ENCODE results near the gene FRK. TPM values are rescaled to one million over a fixed set of nuclear protein-coding genes. Genes with fewer than 3 reads are reported as not detected.
A peak's percentile ranks its signal among the peaks of the same experiment; 100 is the strongest.

The FRK gene
- total RNA-seq, 2 donors from 2014 or later: 2.7 to 6.3 TPM

DNA sequence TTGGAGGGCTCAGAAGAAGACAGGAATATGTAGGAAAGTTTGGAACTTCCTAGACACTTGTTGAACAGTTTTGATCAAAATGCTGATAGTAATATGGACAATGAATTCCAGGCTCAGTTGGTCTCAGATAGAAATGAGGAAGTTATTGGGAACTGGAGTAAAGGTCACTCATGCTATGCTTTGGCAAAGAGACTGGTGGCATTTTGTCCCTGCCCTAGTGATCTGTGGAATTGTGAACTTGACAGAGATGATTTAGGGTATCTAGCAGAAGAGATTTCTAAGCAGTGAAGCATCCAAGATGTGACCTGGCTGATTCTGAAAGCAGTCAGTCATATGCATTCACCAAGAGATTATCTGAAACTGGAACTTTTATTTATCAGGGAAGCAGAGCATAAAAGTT, 45.1 kb downstream of the FRK start:
- Histone ChIP-seq H3K27me3 (no peaks in the 10 kb centered on the region), H3K9me3 (no peaks in the 10 kb centered on the region), H3K27ac (no peak overlapping the region), H3K4me1 (peaks cover 0 to 54% of the 10 kb centered on the region in 2 donors), H3K4me3 (no peak overlapping the region), H3K36me3 (no peaks in the 10 kb centered on the region)
- TF ChIP-seq, protein P1, sequence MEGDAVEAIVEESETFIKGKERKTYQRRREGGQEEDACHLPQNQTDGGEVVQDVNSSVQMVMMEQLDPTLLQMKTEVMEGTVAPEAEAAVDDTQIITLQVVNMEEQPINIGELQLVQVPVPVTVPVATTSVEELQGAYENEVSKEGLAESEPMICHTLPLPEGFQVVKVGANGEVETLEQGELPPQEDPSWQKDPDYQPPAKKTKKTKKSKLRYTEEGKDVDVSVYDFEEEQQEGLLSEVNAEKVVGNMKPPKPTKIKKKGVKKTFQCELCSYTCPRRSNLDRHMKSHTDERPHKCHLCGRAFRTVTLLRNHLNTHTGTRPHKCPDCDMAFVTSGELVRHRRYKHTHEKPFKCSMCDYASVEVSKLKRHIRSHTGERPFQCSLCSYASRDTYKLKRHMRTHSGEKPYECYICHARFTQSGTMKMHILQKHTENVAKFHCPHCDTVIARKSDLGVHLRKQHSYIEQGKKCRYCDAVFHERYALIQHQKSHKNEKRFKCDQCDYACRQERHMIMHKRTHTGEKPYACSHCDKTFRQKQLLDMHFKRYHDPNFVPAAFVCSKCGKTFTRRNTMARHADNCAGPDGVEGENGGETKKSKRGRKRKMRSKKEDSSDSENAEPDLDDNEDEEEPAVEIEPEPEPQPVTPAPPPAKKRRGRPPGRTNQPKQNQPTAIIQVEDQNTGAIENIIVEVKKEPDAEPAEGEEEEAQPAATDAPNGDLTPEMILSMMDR (IDR thresholded peaks at IDR 0.05): no peak
- DNase-seq (ENCODE audit: low spot score): no peak

DNA sequence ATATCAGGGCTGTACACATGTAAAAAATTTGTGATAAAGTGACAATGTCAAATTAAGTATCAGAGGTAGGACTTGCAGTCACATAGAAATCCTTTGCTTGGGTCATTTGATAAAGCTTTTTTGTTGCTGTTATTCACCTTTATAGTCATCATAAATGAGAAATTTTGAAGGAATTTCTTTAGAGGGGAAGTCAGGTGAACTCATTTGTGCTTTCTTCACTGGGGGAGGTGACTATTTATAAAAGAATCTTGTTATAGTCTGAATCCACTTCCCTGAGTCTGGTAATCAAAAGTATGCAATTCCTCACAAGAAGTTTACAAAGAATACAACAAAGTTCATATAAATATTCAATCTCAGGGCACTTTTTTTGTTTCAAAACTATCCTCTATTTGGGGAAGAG, 47.7 kb downstream of the FRK start:
- Histone ChIP-seq H3K4me3 (no peak overlapping the region), H3K36me3 (no peaks in the 10 kb centered on the region), H3K27ac (no peak overlapping the region), H3K4me1 (peaks cover 0 to 57% of the 10 kb centered on the region in 2 donors), H3K27me3 (no peaks in the 10 kb centered on the region), H3K9me3 (no peaks in the 10 kb centered on the region)
- TF ChIP-seq, protein P1 (IDR thresholded peaks at IDR 0.05): no peak
- DNase-seq (ENCODE audit: low spot score): no peak

DNA sequence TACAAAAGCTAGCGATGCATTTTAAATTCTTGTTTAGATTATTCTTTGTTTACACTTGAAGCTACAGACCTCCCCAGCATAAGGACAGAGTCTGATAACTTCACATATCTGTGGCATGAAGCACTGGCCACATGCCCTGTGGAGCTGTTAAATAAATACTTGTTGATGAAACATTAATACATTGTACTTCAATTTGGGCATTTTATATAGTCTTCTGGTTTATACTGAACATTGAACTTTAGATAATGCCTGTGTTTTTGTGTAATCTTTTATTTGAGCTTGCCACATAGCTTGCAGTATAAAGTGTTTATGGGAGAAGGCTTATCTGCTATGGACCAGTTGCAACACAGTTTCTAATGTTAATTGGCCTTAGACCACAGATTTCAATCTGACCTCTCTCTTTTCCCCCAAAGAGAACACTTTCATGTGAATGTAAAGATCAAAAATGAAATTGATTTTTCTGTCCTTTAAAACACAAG, 48.2 kb downstream of the FRK start:
- Histone ChIP-seq H3K4me3 (no peak overlapping the region), H3K27ac (no peak overlapping the region), H3K4me1 (peaks cover 0 to 52% of the 10 kb centered on the region in 2 donors), H3K9me3 (no peaks in the 10 kb centered on the region), H3K27me3 (no peaks in the 10 kb centered on the region), H3K36me3 (no peaks in the 10 kb centered on the region)
- TF ChIP-seq, protein P1 (IDR thresholded peaks at IDR 0.05): no peak
- no peak for DNase-seq (ENCODE audit: low spot score)

DNA sequence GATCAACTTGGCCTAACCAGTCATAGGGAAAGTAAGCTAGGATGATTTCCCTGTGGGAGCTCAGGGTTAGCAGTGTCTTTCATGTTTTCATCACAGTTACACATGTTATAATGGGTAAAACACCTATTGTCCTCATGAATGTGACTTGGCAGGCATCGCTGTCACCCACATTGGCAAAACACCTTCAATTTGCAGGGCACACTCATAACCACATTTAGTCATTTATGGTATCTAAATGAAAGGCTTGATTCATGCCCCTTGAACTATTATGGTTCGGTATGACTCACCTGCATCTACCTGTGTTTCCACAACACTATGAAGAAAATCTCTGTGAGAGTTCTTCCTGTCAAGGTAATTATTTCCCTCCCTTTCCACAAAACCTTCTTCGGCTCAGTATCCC, 49.2 kb downstream of the FRK start:
- H3K27ac ChIP-seq: peak overlapping the region in 1 of 2 donors; percentile 30
- peaks cover 0 to 42% of the 10 kb centered on the region in 2 donors for H3K4me1 ChIP-seq
- TF ChIP-seq, protein P1 (IDR thresholded peaks at IDR 0.05): no peak
- no peaks in the 10 kb centered on the region for H3K36me3 ChIP-seq
- H3K9me3 ChIP-seq: no peaks in the 10 kb centered on the region
- DNase-seq (ENCODE audit: low spot score): no peak
- H3K4me3 ChIP-seq: no peak overlapping the region
- no peaks in the 10 kb centered on the region for H3K27me3 ChIP-seq

DNA sequence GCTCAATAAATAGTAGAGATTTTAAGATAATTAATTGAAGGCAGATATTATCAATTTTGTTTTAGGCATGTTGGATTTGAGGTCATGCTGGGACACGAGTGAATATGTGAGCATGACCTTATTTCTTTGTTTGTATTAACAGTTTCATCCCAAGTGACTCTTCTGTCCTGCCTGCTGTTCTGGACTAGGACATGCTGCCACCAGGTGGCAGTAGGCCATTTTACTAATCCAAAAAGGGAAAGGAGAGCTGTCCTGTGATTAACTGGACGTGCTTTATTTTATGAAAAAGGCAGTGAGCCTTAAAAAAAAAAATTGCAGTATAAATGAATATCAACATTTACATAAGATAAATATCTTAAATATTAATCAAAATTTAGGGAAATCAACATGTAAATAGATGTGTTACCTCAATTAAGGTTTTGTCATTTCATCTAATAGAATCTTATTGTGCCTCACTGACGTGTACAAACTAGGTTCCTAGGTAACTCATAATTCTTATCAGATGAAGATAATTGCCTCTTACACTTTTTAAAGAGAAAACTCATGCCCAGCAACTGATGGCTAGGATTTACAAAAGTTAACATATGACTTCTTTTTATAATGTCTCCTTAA, 49.8 kb downstream of the FRK start:
- H3K9me3 ChIP-seq: no peaks in the 10 kb centered on the region
- H3K4me3 ChIP-seq: no peak overlapping the region
- peak overlapping the region; percentile 23 to 30 for H3K27ac ChIP-seq
- TF ChIP-seq, protein P1 (IDR thresholded peaks at IDR 0.05): peak; percentile 78 to 88
- DNase-seq (ENCODE audit: low spot score): peak; percentile 77
- no peaks in the 10 kb centered on the region for H3K27me3 ChIP-seq
- H3K36me3 ChIP-seq: no peaks in the 10 kb centered on the region
- peaks cover 0 to 37% of the 10 kb centered on the region in 2 donors for H3K4me1 ChIP-seq

DNA sequence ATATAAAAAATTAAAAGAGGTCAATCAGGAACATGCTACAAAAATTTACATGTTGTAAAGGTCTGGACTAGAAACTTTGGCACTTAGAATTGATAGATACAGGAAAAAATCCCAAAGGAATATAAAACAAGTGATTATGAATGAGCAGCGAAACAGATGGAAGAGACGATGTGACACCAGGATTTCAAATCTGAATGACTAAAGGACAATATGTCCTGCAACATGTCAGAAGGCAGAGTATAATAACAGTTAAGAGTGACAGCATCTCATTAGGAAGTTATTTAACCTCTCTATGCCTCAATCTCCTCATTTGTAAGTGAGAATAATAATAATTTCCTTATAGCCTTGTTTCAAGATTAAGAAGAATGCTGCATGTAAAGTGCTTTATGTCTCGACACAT, 50.3 kb downstream of the FRK start:
- no peaks in the 10 kb centered on the region for H3K9me3 ChIP-seq
- H3K27me3 ChIP-seq: no peaks in the 10 kb centered on the region
- TF ChIP-seq, protein P1 (IDR thresholded peaks at IDR 0.05): no peak
- H3K4me1 ChIP-seq: peaks cover 0 to 32% of the 10 kb centered on the region in 2 donors
- no peak for DNase-seq (ENCODE audit: low spot score)
- H3K4me3 ChIP-seq: no peak overlapping the region
- peak overlapping the region; percentile 23 to 85 for H3K27ac ChIP-seq
- no peaks in the 10 kb centered on the region for H3K36me3 ChIP-seq

Measured in right atrium auricular region (tissue), 2 donors.